ENCODE results near the gene MCC.

MCC gene

DNA sequence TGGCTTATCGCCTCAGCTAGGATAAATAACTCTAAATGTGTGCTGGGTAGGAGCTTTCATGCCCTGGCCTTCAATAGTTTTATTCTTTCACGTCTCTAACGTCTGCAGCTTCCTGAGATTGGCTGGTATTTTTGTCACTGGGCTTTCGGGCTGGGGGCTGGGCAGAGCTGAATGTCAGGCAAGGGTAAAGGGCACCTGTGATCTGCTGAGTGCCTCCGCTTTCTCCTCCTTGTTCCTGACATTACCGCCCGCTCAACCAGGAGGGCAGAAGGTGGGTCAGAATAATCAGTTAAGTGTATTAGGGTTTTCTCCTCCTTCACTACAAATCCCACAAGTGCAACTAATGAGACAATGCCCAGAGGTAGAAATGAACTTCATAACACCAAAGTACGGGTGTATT is 270.1 kb downstream of the MCC start:
- no peak for DNase-seq

DNA sequence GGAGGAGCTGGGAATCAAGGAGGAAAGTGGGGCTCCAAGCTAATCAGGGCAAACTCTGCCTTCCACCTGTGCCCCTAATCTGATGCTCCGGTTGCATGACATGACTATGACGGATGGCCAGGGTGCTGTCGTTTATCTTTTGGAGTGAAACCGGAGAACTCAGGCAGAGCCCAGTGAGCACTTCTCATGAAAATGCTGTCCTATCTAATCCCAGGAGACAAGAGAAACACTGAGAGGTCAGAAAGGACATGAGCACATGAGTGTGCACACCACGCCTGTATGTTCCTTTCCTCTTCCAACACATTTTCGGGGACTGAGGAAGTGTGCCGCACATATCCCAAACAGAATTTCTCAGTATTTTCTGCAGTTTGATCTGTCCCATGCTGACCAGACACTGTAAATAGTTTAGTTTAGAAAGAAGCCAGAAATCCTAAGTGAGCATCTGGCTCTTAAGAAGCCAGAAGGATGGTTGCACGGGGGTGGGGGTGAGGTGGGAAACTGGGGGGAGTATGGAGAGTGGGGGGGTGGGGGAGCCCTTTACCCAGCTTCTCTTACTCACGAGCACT is 270.6 kb downstream of the MCC start:
- DNase-seq = no peak

DNA sequence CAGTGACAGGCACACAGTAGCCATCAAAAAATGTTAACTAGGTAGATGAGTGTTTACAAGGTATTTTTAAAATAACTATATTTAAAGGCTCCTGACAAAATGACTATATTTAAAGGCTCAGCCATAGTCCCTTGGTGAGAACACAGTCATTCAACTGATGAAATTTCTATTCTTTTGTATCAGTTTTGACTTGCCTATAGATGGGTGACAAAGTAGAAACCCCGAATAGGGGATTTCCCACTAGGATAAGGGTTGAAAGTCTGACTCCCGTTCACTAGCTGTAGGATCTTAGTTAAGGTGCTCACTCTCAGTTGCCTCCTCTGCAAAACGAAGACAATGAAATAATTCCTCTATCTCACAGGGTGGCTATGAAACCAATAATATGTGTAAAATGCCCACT is 271.7 kb downstream of the MCC start:
- DNase-seq = no peak

DNA sequence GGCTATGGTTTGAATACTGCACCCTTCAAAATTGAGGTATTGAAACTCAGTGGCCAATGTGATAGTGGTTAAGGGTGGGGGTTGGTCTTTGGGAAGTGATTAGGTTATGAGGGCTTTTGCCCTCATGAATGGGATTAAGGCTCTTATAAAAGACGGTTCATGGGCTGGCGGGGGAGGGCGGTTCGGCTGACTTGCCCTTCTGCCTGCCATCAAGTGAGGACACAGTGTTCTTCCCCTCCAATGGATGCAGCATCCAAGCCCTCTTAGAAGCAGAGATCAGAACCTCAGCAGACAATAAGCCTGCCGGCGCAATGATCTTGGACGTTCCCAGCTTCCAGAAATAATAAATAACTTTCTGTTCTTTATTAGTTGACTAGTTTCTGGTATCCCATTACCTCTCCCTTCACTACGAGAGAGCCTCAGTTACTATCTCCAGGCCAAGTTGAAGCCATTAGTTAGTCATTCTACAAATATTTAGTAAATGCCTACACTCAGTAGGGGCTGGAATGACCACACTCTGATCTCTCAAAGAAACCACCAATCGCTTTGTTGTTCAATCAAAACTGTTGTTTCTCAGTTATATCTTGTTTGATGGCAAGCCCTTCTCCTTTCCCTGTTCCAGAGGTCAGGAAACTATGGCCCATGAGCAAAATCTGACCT is 272.7 kb downstream of the MCC start:
- no peak for DNase-seq

DNA sequence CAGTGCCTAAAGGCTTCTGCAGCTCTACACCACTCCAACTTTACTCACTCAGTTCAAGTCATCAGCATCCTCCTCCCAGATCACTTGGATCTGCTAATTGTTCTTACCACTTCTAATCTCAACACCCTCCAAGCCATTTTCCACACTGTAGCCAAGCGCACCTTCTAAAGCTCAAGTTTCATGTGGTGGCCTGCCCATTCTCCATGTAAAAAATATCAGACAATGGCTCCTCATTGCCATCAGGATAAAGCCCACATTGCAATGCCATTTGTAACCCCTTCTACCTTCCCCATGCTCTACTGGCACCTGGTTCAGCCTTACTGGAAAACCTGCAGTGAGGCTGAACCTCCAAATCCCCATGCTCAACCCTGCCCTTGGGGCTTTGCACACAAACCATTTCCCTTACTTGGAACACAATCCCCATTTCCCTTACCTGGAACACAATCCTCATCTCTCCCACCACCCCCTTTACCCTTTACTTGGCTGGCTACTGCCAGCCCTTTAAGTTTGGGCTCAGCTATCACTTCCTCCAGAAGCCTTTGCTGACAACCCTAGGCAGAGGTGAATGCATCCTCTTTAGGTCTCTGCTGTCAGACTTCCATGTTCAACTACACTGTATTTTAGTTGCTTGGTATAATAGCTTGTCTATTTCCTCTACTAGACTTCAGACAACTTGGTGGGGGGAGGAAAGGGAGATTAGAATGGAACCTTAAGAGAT is 273.5 kb downstream of the MCC start:
- DNase-seq = no peak

DNA sequence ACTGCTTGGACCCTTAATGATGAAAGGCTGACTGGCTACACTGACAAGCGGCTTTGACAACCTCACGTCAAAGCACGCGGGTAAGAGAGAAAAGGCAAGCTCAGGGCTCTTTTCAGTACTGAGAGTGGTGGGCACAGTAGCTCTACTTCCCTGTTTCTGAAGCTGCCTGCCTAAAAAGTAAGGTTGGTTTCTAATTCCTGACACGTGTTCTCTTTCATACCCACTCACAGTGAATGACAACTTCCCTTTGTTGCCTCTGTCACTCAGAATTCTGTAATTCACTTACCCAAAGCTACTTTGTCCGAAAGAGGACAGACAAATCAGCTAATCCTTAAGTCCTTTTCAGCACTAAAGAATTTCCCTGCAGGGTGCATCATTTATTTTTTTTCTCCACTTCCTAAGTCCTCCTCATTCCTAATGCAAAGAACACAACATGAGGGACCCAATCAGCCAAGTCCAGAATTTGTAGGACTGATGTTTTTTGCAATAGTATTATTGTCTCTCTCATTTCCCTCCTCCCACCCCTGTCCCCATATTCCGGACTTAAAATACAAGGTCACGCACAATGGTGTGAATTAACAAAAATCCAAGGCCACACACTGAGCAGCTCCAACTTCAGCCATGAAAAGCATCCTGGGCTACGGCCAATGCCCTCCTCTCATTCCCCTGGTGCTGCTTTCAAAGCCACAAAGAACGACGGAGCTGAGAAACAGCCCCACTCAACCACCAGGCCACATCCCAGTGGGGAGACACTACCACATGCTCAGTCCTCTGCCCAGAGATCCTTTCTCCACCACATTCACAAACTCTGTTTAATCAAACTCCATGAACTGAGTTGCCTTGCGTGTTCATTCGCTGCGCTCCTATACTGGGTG is 274.5 kb downstream of the MCC start:
- no peak for DNase-seq

DNA sequence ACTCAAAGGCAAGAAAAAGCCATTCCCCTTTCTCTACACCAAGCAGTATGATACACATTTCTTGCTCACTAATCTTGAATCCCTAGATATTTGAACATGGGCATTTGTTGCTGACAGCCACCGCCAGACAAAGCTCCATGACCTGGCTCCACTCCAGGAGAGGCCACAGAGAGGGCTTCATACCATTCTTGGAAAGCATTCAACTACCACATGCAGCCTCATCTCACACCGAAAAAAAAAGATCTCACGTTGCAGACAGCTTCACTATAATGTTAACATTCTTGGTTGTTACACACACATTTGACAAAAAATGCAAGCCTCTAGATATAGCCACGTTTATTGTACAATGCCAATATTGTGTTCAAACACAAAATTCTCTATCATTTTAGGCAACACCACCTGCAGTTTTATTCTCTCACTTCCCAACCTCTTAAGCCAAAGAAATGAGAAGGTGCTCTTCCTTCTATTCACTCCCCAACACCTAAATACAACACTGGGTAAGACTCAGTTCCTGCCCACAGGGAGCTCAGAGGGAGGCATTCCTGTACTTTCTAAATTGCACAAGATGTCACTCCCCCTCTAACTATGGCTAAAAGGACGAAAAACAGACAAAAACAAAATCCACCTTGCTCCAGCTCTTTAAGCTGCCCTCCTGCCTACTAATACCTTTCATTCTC is 275.9 kb downstream of the MCC start:
- DNase-seq = no peak

DNA sequence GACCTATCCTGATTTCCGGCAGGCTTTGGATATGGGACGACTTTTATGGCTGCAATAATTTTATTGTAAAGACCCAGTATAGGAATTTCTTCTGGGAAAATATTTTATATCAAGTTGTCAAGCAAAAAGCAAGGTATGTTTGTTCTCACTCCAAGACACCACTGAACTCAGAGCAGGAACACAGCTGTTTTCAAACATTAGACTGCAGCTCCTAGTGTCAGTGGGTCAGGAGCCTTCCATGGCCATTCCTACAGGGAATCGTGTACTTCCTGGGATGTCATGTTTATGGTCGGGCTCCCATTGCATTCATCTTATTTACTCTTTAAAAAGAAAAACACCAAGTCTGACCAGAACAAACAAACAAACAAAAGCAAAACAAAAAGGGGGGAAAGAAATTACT is 278.8 kb downstream of the MCC start:
- no peak for DNase-seq

DNA sequence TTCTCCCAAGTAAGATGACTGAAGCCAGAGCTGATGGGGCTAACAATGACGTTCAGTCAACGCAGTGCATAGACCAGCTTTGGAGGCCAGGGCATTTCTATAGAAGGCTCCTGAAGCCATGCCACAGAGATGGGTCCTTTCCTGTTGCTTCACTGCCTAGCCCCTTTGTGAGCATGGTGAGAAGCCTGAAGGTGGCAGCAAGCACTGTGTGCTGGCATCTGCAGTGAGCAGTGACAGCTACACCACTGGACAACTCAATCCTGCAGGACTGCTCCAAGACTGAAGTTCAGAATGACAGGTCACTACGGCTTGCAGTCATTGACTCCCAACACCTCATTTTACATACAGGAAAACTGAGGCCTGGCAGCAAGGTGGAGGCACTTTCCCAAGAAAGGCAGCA is 282.4 kb downstream of the MCC start:
- DNase-seq = no peak

DNA sequence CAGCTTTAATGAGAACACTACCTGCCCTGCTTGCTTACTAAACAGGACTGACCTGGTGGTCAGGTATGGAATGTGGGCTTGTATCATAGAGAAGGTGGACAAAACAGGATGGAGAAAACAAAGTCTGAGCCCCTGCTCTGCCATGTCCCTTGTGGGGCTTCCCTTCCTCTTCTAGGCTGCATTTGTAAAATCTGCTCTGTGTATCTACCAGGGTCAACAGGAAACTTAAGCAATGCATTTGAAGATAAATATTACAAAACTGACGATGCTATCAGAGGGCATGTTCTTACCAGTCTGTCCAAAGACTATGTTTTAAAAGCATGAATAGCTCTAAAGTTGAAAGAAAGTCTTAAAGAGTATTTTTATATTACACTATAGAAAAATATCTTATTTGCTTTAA is 282.9 kb downstream of the MCC start:
- no peak for DNase-seq

DNA sequence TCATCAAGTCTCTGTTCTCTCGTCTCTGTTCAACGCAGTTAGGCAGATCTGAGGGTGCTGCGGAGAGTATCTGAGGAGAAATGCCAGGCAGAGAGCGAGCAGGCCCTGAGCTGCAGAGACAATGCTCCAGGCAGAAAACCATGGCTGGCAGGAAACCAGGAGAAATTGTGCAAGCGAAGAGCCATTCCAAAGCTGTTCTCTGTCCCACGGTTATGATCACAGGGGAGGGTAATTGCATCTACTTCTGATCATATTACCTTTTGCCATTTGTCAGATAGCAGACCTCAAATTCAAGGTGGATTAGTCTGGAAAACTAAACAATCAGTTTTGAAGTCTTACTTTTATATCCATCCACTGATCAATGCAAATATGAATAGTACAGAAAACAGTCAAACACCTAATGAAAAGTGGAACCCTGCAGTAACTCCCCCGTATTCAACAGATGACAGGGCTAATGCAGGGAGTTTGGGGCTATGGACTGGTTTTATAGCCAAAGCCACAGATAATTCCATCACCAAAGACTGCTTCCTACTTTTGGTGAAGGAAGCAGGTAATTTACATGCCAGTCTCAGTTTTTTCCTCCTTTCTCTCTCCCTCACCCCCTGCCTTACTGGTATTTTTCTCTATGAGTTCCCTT is 283.6 kb downstream of the MCC start:
- DNase-seq = no peak

DNA sequence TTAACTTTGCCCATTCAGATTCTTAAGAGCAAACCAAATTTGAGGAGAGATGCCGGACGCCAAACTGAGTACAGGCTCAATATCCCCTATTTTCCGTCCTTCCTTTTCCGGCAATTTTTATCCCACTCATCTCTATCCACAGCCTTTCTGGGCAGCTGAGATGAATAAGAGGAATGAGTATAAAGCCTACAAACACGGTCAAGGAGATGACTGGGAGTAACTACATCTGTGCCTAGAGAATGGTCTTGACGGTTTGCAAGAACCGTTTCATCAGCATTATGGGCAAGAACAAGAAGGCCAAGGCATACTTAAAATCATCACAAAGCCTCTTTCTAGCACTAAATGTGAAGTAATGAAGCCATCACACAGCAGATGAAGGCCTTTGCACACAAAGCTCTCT is 284.3 kb downstream of the MCC start:
- no peak for DNase-seq

DNA sequence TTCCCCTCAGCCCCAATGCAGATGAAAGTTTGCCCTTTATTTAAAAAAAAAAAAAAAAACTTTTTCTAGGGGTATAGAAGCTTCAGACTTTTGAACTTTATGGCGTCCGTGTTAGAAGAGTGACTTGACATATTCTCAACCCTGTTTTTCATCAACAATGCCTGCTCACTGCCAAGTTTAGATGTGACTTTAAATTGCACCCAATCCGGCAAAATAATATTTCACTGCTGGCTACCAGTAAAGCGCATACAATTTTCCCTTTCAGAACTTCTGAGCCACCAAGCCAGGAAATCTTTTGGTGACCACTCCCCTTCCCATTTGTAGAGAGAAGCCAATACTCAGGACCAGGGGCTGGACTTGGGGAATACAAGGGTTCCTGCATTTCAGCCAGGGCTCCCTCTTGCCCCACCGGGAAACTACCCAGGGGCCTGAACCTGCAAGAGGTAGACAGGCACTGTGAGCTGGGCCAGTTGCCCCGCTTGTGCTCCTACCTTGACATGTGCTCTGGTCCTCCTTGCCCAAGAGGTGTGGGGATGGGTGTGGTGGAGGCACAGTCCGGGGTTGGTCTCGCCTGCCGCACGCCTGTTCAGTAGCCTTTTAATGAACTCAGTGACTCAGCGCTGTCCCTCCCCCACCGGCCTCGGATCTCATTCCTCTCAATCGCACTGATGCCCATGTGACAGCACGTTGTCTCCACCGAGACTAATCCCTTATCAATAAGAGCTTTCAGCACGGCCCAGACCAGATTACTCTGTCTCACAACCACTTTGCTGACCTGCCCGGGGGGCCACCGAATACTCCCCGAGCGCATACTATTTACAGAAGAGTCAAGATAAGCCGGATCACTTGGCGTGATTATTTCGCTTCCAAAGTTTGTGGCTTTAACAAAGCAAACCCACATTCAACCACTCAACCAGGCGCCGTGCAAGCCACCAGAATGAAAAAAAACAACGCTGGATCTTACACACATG is 285.2 kb downstream of the MCC start:
- DNase-seq = no peak

DNA sequence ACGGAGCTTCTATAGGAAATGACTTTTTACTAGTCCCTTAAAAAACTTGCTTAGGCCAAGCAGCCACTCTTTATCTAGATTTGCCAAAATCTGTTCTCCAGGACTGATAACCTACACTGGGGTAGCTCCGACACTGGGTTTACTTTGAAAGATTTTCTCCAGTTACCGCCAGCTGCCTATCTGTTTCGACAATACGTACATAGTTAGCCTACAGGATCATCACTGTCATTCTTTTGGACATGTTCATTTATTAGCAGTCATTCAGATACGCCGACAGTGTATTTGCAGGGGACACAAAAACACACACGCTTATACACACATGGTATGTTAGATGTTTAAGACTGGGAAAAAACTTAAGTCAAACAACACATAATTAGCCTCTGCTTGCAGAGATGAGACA is 286.0 kb downstream of the MCC start:
- DNase-seq = no peak

DNA sequence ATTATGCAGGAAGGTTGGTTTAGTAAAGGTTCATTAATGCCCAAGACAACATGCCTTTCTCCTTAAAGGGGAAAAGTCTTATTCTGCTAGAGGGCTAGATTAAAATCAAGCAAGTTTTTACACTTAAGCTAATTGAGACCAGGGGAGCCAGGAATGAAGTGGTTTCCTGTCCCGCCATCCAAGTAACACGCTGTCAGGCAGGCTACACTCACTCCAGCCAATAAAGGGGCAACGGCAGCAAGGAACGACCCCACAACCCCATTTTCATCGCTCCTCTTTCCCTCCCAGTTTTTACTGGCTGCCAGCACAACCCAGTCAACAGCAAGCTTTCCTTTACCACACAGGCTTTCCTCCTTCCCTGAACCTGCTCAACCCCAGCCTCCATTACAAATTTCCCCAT is 286.5 kb downstream of the MCC start:
- no peak for DNase-seq

DNA sequence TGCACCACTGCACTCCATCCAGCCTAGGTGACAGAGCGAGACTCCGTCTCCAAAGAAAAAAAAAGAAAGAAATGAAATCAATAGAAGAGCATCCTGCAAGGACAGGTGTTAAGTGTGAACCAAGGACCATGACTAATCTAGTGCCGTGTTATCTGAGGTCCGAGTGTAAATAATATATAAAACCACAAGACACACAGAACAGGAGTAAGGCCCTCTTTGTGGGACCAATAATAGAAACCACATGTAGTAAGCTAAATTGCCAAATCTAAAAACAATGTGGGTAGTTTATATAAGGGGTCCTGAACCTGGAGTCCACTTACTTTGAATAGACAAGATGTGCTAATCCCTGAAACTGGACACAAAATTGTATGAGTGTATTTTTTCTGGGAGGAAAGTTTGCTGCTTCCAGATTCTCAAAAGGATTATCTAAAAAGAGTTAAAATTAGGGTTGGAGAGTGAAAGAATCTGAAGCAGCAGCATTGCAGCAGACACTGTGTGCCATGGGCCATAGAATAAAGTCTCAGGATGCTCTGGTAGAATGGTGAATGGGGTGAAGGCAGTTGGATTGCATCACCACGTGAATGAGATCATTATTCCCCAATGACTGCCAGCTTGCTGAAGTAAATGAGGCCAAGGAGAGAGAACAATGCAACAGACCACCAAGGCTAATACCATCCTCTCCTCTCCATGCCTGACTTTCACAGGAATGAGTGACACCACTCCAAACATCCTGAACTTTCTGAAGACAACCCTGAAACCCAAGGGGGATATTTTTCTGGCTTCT is 288.9 kb downstream of the MCC start:
- no peak for DNase-seq

DNA sequence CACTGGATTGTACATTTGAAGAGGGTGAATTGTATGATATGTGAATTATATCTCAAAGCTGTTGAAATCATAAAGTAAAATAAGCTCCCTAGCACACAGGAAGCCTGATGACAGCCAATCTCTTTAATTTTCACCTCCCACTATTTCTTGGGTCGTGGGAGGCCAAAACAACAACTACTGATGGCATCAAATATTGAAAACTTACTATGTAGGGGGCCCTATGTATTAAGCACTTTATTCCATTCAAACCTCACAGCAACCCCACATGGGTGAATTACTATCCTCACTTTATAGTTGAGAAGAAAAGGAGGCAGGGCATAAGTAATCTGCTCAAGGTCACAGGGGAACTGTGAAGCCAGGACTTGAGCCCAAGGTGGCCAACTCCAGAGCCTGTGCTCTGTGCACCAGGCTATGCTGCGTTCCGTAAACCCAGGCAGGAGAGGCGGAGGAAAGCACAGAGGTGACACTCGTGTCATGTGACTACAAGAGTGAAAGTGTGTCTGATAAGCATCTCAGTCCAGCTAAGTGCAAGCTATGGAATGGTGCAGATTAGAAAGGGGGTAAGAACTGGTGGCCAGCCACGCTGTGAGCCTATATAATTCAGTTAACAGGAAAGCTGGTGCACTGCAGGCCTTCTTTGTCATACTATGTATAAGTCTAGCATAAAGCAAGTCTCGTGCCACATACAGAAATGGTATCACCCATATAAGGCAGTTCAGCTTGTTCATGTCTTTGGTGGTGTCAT is 290.6 kb downstream of the MCC start:
- DNase-seq = no peak

DNA sequence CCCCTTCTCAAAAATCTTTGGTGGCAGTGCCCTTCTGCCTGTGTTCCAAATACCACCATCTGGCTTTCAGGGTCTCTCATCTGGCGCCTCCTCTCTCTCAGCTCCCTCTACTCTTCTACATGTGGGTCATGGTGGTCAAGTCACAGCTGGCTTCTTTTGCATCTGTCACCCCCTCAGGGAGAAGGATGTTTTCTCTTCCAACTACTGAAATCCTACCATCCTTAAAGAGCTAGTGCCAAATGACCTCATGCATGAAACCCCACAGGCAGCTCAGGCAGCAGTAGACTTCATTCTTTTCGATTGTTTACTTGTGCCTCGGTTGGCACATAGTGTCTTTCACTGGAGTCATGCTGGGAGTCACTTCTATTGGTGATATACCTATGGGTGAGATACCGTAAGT is 292.5 kb downstream of the MCC start:
- no peak for DNase-seq

DNA sequence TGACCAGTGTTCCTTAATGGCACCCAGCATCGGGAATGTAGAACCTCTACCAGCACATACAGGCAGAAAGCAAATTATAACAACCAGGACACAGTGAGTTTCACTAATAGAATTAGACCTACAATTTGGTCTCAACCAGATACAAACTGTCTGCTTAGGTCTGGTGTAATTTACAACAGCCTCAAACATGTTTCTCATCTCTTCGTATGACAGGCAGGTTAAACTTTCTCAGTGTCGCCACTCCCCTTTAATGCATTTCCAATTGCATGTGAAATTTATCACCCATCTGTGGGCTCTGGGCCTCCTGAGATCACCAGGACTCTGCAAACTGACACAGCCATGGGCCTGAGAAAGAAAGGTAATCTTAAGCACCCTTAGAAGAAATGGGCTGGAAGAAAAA is 293.0 kb downstream of the MCC start:
- DNase-seq = no peak

DNA sequence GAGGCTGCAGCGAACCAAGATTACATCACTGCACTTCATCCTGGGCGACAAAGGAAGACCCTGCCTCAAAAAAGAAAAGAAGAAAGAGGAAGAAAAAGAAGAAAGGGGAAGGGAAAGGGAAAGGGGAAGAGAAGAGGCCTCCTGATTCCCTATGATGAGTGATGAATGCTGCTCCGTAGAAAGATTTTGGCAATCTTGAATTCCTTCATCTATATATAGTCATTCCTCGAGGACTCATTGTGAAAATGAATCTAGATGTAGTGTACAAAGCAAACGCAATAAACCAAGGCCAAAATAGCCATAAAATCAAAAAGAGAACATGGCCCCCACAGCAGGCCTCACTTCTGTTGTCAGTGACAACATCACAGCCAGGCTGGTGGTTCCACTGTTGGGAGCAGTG is 293.7 kb downstream of the MCC start:
- DNase-seq = no peak

All from activated gamma-delta T cell (primary cell).